Peyer's patch (tissue), 4 donors: Measurements from ENCODE around the gene LRCOL1. TPM values are rescaled to one million over a fixed set of nuclear protein-coding genes. Genes with fewer than 3 reads are reported as not detected.

Experiments used
- DNase-seq, 3 donors: peaks; one replicate each; pipeline ENCODE4 v3.0.0-alpha.2; 2017 to 2019
- H3K27ac ChIP-seq, 4 donors: fragments of 200-600 bp; sonication (generic); one replicate each; pipeline ENCODE4 v1.5.1; 2016 to 2019
- H3K27me3 ChIP-seq, 2 donors: fragments of 200-600 bp; sonication (generic); one replicate each; pipeline ENCODE4 v1.5.1; 2019
- H3K36me3 ChIP-seq, 3 donors: fragments of 200-600 bp; sonication (generic); one replicate each; pipeline ENCODE4 v1.5.1; 2016 to 2019
- H3K4me1 ChIP-seq, 4 donors: fragments of 200-600 bp; sonication (generic); one replicate each; pipeline ENCODE4 v1.5.1; 2016 to 2019
- H3K4me3 ChIP-seq, 4 donors: fragments of 200-600 bp; sonication (generic); 1 replicate in 3 of 4; 2 replicates in 1 of 4; pipeline ENCODE4 v1.5.1; 2016 to 2019; ENCODE audit warnings: mild to moderate bottlenecking in 1 of 4
- H3K9me3 ChIP-seq, 4 donors: fragments of 200-600 bp; sonication (generic); one replicate each; pipeline ENCODE4 v1.5.1; 2016 to 2019; ENCODE audit warnings: mild to moderate bottlenecking in 1 of 4
- CTCF ChIP-seq, 6 experiments: fragments of 450-650 bp in 4 of 6; fragments of 200-600 bp in 2 of 6; sonication (generic) in 1 of 6; IDR thresholded peaks; one replicate each; pipeline ENCODE4 v1.5.1; 2017 to 2019; ENCODE audit warnings: antibody characterized with exemption in 6 of 6, mild to moderate bottlenecking in 3 of 6, moderate library complexity in 1 of 6
- POLR2A ChIP-seq, 2 donors: fragments of 450-650 bp; IDR thresholded peaks; one replicate each; pipeline ENCODE4 v1.5.1; 2017; ENCODE audit warnings: antibody characterized with exemption in 2 of 2, mild to moderate bottlenecking in 2 of 2, moderate library complexity in 2 of 2
- small RNA-seq, 2 donors: library from RNA; depleted of rRNA; stranded (forward); fragments of <200 nt; gene quantifications; one replicate each; pipeline ENCODE3, GENCODE V24; 2016
- total RNA-seq, 4 donors: library from RNA; depleted of rRNA; stranded (reverse); fragments of >200 nt; gene quantifications; one replicate each; pipeline ENCODE4 v1.1.0, GENCODE V29; 2016

LRCOL1 gene
- total RNA-seq, 4 donors from 2014 or later = not detected

- no peak overlapping the region for H3K4me3 ChIP-seq
- H3K27me3 ChIP-seq = no peaks in the 10 kb centered on the region
- TF ChIP-seq POLR2A (IDR thresholded peaks at IDR 0.05) (no peak), CTCF (IDR thresholded peaks at IDR 0.05) (no peak)
- DNase-seq = no peak
- no peak overlapping the region for H3K27ac ChIP-seq
- peaks cover 0 to 18% (median 0%) of the 10 kb centered on the region in 3 donors for H3K36me3 ChIP-seq
- no peaks in the 10 kb centered on the region for H3K9me3 ChIP-seq
- peaks cover 0 to 20% (median 14%) of the 10 kb centered on the region in 4 donors for H3K4me1 ChIP-seq
Measured at GRCh38 chr12:132556216-132556615, 54.2 kb downstream of the LRCOL1 start.

GRCh38 chr12:132555686-132556085 is 54.7 kb downstream of the LRCOL1 start:
- no peak overlapping the region for H3K27ac ChIP-seq
- TF ChIP-seq CTCF (IDR thresholded peaks at IDR 0.05) (no peak), POLR2A (IDR thresholded peaks at IDR 0.05) (no peak)
- peaks cover 0 to 21% (median 0%) of the 10 kb centered on the region in 3 donors for H3K36me3 ChIP-seq

GRCh38 chr12:132554845-132555630 is 55.3 kb downstream of the LRCOL1 start:
- DNase-seq = no peak
- TF ChIP-seq POLR2A (IDR thresholded peaks at IDR 0.05) (no peak), CTCF (IDR thresholded peaks at IDR 0.05) (peak in 2 of 6 experiments; percentile 6 to 22)
- Histone ChIP-seq H3K27me3 (no peaks in the 10 kb centered on the region), H3K36me3 (peaks cover 0 to 21% (median 0%) of the 10 kb centered on the region in 3 donors), H3K27ac (no peak overlapping the region), H3K9me3 (no peaks in the 10 kb centered on the region), H3K4me3 (no peak overlapping the region), H3K4me1 (peaks cover 0 to 8% (median 7%) of the 10 kb centered on the region in 4 donors)

More at GRCh38 chr12:132555686-132556085, 54.7 kb downstream of the LRCOL1 start:
- Histone ChIP-seq H3K9me3 (no peaks in the 10 kb centered on the region), H3K4me1 (peaks cover 0 to 15% (median 9%) of the 10 kb centered on the region in 4 donors), H3K4me3 (no peak overlapping the region), H3K27me3 (no peaks in the 10 kb centered on the region)
- no peak for DNase-seq

Small RNAs within 50 kb of the gene (small RNA-seq; reads per million reads assigned to genes)
- gene MIR6763 = 0 reads per million in 2 donors

Other genes starting within 250 kb of the LRCOL1 start
- gene FBRSL1, start 120.4 kb downstream of the LRCOL1 start, total RNA-seq = 100 to 1,000 TPM in 1 of 4 donors, 10 to 100 TPM in 3; 48.3 to 484 (median 63.5) TPM
- gene P2RX2, start 8.2 kb upstream of the LRCOL1 start, total RNA-seq = 1 to 10 TPM in 3 of 4 donors, not detected in 1; 3.8 to 4.7 (median 4.1) TPM
- gene POLE, start 76.8 kb upstream of the LRCOL1 start, total RNA-seq = 100 to 1,000 TPM in 2 of 4 donors, 10 to 100 TPM in 2; 58.3 to 198 (median 84.3) TPM
- 100 to 1,000 TPM in 2 of 4 donors, 10 to 100 TPM in 2; 19.8 to 157 (median 109) TPM for gene PXMP2, start 77.0 kb upstream of the LRCOL1 start, total RNA-seq
- gene PGAM5, start 100.3 kb upstream of the LRCOL1 start, total RNA-seq = 10 to 100 TPM; 23.5 to 45.4 (median 29.0) TPM
- 100 to 1,000 TPM in 3 of 4 donors, 10 to 100 TPM in 1; 69.0 to 286 (median 133) TPM for gene ANKLE2, start 151.2 kb upstream of the LRCOL1 start, total RNA-seq
- 10 to 100 TPM; 47.8 to 90.8 (median 76.6) TPM for gene GOLGA3, start 218.3 kb upstream of the LRCOL1 start, total RNA-seq